Measurements from ENCODE around the gene SAMD5.

DNA sequence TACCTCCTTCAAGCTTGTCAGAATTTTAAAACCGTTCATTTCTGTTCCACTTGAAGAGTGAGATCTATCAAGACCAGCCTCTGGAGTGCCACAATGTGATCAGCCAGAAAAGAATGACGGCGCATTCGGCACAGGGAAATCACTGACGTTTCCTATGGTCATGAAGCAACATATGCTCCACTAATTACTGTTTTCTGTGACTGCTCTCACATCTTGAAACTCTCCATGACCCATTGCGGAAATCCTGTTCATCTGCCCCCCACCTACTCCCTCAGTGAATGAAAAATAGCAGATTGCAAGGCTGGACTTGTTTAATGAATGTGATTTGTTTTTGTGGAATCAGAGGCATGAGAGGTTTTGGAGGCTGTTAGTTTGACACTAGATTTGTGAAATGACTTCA, 53.2 kb downstream of the SAMD5 start:
- TF ChIP-seq EZH2 (IDR thresholded peaks at IDR 0.05; ENCODE audit: insufficient read depth, poor library complexity, severe bottlenecking) (no peak), EZH2phosphoT487 (IDR thresholded peaks at IDR 0.05; ENCODE audit: insufficient read depth, low read depth) (no peak)
